ENCODE results near the gene KDM5A. TPM values are rescaled to one million over a fixed set of nuclear protein-coding genes. Genes with fewer than 3 reads are reported as not detected.

The KDM5A gene
- total RNA-seq, 1 donor from 2014 or later, result 50.2 TPM

DNA sequence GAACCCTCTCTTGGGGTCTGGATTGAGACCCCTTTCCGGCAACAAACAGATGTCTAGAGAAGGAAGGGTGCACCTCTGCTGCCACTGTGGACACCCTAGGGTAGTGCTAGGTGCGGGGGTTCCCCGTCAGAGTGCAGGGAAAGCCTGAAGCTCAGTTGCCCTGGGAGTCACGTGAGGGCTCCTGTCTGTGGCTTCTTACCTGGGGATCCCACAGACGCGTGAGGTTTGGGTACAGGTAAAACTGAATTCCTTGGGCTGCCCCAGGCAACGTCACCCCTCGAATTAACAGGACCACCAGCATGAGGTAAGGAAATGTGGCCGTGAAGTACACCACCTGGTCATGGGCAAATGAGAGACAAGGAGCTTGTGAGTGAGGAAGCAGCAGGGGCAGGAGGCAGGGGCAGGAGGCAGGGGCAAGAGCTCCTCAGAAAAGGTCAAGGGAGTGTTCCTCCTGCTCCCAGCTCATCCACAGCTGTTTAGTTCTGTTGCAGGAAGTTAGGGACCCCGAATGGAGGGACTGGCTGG, 154.2 kb downstream of the KDM5A start:
- TF ChIP-seq, protein P1, sequence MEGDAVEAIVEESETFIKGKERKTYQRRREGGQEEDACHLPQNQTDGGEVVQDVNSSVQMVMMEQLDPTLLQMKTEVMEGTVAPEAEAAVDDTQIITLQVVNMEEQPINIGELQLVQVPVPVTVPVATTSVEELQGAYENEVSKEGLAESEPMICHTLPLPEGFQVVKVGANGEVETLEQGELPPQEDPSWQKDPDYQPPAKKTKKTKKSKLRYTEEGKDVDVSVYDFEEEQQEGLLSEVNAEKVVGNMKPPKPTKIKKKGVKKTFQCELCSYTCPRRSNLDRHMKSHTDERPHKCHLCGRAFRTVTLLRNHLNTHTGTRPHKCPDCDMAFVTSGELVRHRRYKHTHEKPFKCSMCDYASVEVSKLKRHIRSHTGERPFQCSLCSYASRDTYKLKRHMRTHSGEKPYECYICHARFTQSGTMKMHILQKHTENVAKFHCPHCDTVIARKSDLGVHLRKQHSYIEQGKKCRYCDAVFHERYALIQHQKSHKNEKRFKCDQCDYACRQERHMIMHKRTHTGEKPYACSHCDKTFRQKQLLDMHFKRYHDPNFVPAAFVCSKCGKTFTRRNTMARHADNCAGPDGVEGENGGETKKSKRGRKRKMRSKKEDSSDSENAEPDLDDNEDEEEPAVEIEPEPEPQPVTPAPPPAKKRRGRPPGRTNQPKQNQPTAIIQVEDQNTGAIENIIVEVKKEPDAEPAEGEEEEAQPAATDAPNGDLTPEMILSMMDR (IDR thresholded peaks at IDR 0.05), result no peak
- TF ChIP-seq EZH2 (IDR thresholded peaks at IDR 0.05) (no peak), EZH2phosphoT487 (IDR thresholded peaks at IDR 0.05) (no peak)
- peaks cover 6% of the 10 kb centered on the region for H3K36me3 Mint-ChIP-seq
- H3K79me2 ChIP-seq (ENCODE audit: low read depth), result no peaks in the 10 kb centered on the region
- no peaks in the 10 kb centered on the region for H3K9me3 ChIP-seq (ENCODE audit: low read depth)
- H3K27ac ChIP-seq, result no peak overlapping the region
- no peaks in the 10 kb centered on the region for H3K36me3 ChIP-seq
- H3K4me3 ChIP-seq, result no peak overlapping the region
- no peak overlapping the region for H2AFZ ChIP-seq (replicated peaks)
- DNase-seq (ENCODE audit: low spot score), result no peak
- H3K4me2 ChIP-seq, result no peak overlapping the region
- H3F3A ChIP-seq (ENCODE audit: low read depth), result peaks cover 7% of the 10 kb centered on the region
- H3K27me3 ChIP-seq, result no peaks in the 10 kb centered on the region
- no peak overlapping the region for H3K27ac Mint-ChIP-seq
- H4K20me1 ChIP-seq (ENCODE audit: low read depth), result no peaks in the 10 kb centered on the region
- H3K9ac ChIP-seq, result no peak overlapping the region
- H3K4me1 Mint-ChIP-seq, result peaks cover 18% of the 10 kb centered on the region
- peaks cover 26% of the 10 kb centered on the region for H3K9me3 Mint-ChIP-seq
- H3K4me3 Mint-ChIP-seq, result no peak overlapping the region
- peaks cover 39% of the 10 kb centered on the region for H3K27me3 Mint-ChIP-seq (ENCODE audit: insufficient read depth, low read depth)
- H3K4me1 ChIP-seq, result peaks cover 19% of the 10 kb centered on the region

GRCh38 chr12:234019-234418, 155.1 kb downstream of the KDM5A start:
- no peaks in the 10 kb centered on the region for H3K79me2 ChIP-seq (ENCODE audit: low read depth)
- Mint-ChIP-seq H3K4me1 (peaks cover 27% of the 10 kb centered on the region), H3K36me3 (peaks cover 6% of the 10 kb centered on the region), H3K4me3 (no peak overlapping the region), H3K27me3 (ENCODE audit: insufficient read depth, low read depth) (peaks cover 47% of the 10 kb centered on the region), H3K27ac (no peak overlapping the region), H3K9me3 (peaks cover 26% of the 10 kb centered on the region)
- H3K27ac ChIP-seq, result no peak overlapping the region
- TF ChIP-seq EZH2phosphoT487 (IDR thresholded peaks at IDR 0.05), result no peak
- H3F3A ChIP-seq (ENCODE audit: low read depth), result peaks cover 15% of the 10 kb centered on the region
- H3K36me3 ChIP-seq, result no peaks in the 10 kb centered on the region
- H3K27me3 ChIP-seq, result peaks cover 9% of the 10 kb centered on the region
- H3K9me3 ChIP-seq (ENCODE audit: low read depth), result no peaks in the 10 kb centered on the region
- DNase-seq (ENCODE audit: low spot score), result no peak
- peaks cover 28% of the 10 kb centered on the region for H3K4me1 ChIP-seq
- H3K9ac ChIP-seq, result no peak overlapping the region
- no peaks in the 10 kb centered on the region for H4K20me1 ChIP-seq (ENCODE audit: low read depth)
- H3K4me3 ChIP-seq, result no peak overlapping the region
- H3K4me2 ChIP-seq, result no peak overlapping the region
- H2AFZ ChIP-seq (replicated peaks), result no peak overlapping the region

DNA sequence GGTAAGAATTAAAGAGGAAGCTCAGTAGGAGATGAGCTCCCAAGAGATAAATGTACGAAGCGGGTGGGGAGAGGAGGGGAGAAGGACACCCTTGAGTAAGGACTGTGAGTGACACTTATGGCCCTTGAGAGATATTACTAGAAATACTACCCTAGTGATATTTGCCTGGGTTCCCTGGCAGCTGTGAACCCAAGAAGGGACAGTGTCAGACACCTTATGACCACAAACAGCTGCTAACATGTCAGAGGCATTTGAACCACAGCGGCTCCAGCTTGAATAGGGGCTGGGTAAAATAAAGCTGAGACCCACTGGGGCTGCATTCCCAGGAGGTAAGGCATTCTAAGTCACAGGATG, 155.5 kb downstream of the KDM5A start:
- no peak overlapping the region for H3K4me3 ChIP-seq
- H3K9me3 ChIP-seq (ENCODE audit: low read depth), result no peaks in the 10 kb centered on the region
- H3K4me3 Mint-ChIP-seq, result no peak overlapping the region
- H3K27ac ChIP-seq, result no peak overlapping the region
- no peak for DNase-seq (ENCODE audit: low spot score)
- H3K4me1 Mint-ChIP-seq, result peaks cover 31% of the 10 kb centered on the region
- H3K9me3 Mint-ChIP-seq, result peaks cover 26% of the 10 kb centered on the region
- no peak overlapping the region for H3K9ac ChIP-seq
- peaks cover 15% of the 10 kb centered on the region for H3F3A ChIP-seq (ENCODE audit: low read depth)
- H3K36me3 Mint-ChIP-seq, result peaks cover 6% of the 10 kb centered on the region
- H3K27me3 Mint-ChIP-seq (ENCODE audit: insufficient read depth, low read depth), result peaks cover 51% of the 10 kb centered on the region
- H3K36me3 ChIP-seq, result no peaks in the 10 kb centered on the region
- peaks cover 28% of the 10 kb centered on the region for H3K4me1 ChIP-seq
- H3K4me2 ChIP-seq, result no peak overlapping the region
- H3K27me3 ChIP-seq, result peaks cover 13% of the 10 kb centered on the region
- no peak overlapping the region for H2AFZ ChIP-seq (replicated peaks)
- H3K79me2 ChIP-seq (ENCODE audit: low read depth), result no peaks in the 10 kb centered on the region
- no peaks in the 10 kb centered on the region for H4K20me1 ChIP-seq (ENCODE audit: low read depth)
- no peak overlapping the region for H3K27ac Mint-ChIP-seq
- TF ChIP-seq, protein P1 (IDR thresholded peaks at IDR 0.05), result no peak
- TF ChIP-seq EZH2phosphoT487 (IDR thresholded peaks at IDR 0.05), result no peak
- no peak for TF ChIP-seq EZH2 (IDR thresholded peaks at IDR 0.05)

DNA sequence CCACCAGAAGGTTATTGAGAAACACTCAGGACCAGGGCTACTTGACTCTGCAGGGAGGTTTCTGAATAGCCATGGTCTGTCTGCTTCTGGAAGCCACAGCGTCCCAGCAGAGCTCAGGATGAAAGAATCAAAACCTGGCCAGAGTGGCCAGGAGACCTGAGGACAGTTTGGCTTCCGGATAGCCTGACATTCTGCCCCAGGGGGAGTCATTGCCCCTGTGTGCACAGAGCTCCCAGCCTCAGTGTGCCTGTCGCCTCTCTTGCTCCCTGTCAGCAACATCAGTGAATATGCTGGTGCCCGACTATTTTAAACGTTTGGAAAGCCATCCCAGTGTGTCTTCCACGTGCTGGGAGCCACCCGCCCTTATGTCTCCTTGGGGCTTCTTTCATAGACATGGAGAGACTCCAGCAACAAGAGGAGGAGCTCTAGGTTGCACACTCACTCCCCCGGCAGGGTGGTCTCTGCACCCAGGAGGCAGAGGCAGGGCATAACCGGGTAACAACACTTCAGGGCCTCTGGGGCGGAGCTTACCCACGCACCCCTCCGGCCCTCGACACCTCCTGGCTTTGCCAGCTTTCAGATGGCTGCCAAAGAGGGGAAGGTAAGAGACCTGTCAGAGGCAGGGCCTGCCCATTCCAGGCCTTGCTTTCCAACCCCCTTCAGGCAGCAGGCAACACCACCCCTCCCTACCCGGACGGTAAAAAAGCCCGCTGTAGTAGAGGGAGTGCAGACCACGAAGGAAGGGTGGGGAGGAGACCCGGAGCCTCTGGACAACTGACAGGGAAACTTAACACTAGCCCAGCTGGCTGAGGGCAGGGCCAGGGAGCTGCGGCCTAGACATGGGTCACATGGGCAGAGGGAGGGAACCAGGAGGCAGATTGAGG, 156.1 kb downstream of the KDM5A start:
- Mint-ChIP-seq H3K4me3 (no peak overlapping the region), H3K9me3 (peaks cover 28% of the 10 kb centered on the region), H3K27me3 (ENCODE audit: insufficient read depth, low read depth) (peaks cover 56% of the 10 kb centered on the region), H3K36me3 (peaks cover 6% of the 10 kb centered on the region), H3K4me1 (peaks cover 35% of the 10 kb centered on the region), H3K27ac (no peak overlapping the region)
- Histone ChIP-seq H3K27ac (no peak overlapping the region), H3K27me3 (peaks cover 19% of the 10 kb centered on the region), H4K20me1 (ENCODE audit: low read depth) (no peaks in the 10 kb centered on the region), H3K4me3 (no peak overlapping the region), H3K36me3 (no peaks in the 10 kb centered on the region), H2AFZ (replicated peaks) (peak overlapping the region; percentile 32), H3K9me3 (ENCODE audit: low read depth) (no peaks in the 10 kb centered on the region), H3K9ac (no peak overlapping the region), H3K4me2 (no peak overlapping the region), H3K4me1 (peaks cover 28% of the 10 kb centered on the region), H3F3A (ENCODE audit: low read depth) (peaks cover 15% of the 10 kb centered on the region), H3K79me2 (ENCODE audit: low read depth) (no peaks in the 10 kb centered on the region)
- no peak for DNase-seq (ENCODE audit: low spot score)
- TF ChIP-seq, protein P1 (IDR thresholded peaks at IDR 0.05), result no peak
- no peak for TF ChIP-seq EZH2phosphoT487 (IDR thresholded peaks at IDR 0.05)
- TF ChIP-seq EZH2 (IDR thresholded peaks at IDR 0.05), result no peak
